ENCODE data around the gene GMPR2. TPM values are rescaled to one million over a fixed set of nuclear protein-coding genes. Genes with fewer than 3 reads are reported as not detected.

Gene GMPR2
- total and polyA plus RNA-seq, 2 experiments from 2014 or later = 69.6 to 83.4 TPM

DNA sequence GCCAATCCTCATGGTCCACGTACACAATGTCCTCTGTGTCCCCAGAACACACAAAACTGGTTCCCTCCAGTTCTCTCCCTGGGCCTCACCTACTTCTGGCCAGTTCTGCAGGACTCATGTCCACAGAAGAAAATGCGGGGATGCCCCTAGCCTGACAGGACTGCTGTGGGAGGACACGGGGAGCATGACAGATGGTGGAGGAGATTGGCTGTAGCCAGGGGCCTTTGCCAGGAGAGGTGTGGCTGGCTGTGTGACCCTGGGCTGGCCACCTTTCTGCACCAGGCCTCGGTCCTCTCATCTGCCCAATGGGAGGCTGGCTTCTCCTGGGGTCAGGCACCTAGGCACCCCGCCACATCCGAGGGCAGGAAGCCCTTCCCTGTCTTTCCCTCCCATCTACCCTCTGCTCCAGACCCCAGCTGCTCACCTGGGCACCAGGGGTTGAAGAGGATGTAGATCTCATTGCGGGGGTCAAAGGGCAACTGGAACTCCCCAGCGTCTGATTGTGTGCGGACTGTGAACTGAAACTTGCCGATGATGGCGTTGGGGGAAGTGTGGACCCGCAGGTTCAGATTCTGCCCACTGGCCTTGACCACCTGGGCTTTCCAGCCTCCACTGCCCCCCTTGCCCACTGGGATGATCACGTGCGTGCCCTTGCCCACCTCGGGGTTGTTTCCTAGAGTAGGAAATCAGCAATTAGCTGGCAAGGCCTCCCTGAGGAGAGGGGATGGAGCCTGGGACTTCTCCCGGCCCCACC lies 27.5 kb downstream of the GMPR2 start:
- Histone ChIP-seq H3K4me2 (no peak overlapping the region), H3K27ac (no peak overlapping the region), H2AFZ (no peak overlapping the region), H4K20me1 (ENCODE audit: insufficient read depth, poor library complexity, severe bottlenecking) (no peaks in the 10 kb centered on the region), H3K4me1 (ENCODE audit: insufficient read depth) (no peaks in the 10 kb centered on the region), H3K27me3 (no peaks in the 10 kb centered on the region), H3K4me3 (no peak overlapping the region), H3K79me2 (no peaks in the 10 kb centered on the region), H3K9me3 (ENCODE audit: low read depth) (no peaks in the 10 kb centered on the region), H3K36me3 (replicated peaks; ENCODE audit: insufficient read depth, low read depth) (no peaks in the 10 kb centered on the region), H3K9me2 (replicated peaks; ENCODE audit: insufficient read depth) (no peaks in the 10 kb centered on the region)
- TF ChIP-seq EZH2phosphoT487 (IDR thresholded peaks at IDR 0.05; ENCODE audit: low read depth, severe bottlenecking, unreplicated experiment) = no peak
- TF ChIP-seq EZH2 (IDR thresholded peaks at IDR 0.05; ENCODE audit: borderline replicate concordance) = no peak
- TF ChIP-seq, protein P1, sequence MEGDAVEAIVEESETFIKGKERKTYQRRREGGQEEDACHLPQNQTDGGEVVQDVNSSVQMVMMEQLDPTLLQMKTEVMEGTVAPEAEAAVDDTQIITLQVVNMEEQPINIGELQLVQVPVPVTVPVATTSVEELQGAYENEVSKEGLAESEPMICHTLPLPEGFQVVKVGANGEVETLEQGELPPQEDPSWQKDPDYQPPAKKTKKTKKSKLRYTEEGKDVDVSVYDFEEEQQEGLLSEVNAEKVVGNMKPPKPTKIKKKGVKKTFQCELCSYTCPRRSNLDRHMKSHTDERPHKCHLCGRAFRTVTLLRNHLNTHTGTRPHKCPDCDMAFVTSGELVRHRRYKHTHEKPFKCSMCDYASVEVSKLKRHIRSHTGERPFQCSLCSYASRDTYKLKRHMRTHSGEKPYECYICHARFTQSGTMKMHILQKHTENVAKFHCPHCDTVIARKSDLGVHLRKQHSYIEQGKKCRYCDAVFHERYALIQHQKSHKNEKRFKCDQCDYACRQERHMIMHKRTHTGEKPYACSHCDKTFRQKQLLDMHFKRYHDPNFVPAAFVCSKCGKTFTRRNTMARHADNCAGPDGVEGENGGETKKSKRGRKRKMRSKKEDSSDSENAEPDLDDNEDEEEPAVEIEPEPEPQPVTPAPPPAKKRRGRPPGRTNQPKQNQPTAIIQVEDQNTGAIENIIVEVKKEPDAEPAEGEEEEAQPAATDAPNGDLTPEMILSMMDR (IDR thresholded peaks at IDR 0.05; ENCODE audit: poor library complexity) = no peak
- DNase-seq (ENCODE audit: low spot score) = no peak
- 86% methylated on average over 16 of the region's 16 CpGs for WGBS (ENCODE audit: low lambda C conversion rate, missing lambda C conversion rate)

DNA sequence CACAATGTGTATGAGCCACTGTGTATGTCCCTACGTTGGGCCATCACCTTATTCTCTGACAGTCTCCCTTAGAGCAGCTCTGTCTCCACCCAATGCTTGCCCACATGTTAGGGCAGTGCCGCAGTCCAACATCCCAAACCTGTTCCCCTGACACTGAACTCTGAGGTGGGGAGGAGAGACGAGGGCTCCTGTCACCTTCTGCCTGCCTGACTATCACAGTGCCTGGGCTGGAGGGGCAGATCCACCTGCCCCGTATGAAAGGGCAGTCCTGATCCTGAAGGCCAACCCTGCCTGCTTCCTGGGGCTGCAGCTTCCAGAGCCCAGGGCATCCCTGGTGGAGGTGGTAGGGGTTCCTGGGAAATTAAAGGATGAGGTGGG lies 28.0 kb downstream of the GMPR2 start:
- H3K4me2 ChIP-seq = no peak overlapping the region
- no peaks in the 10 kb centered on the region for H3K36me3 ChIP-seq (replicated peaks; ENCODE audit: insufficient read depth, low read depth)
- no peaks in the 10 kb centered on the region for H3K9me2 ChIP-seq (replicated peaks; ENCODE audit: insufficient read depth)
- no peaks in the 10 kb centered on the region for H3K79me2 ChIP-seq
- DNase-seq (ENCODE audit: low spot score) = no peak
- TF ChIP-seq EZH2phosphoT487 (IDR thresholded peaks at IDR 0.05; ENCODE audit: low read depth, severe bottlenecking, unreplicated experiment) (no peak), EZH2 (IDR thresholded peaks at IDR 0.05; ENCODE audit: borderline replicate concordance) (no peak)
- TF ChIP-seq, protein P1 (IDR thresholded peaks at IDR 0.05; ENCODE audit: poor library complexity) = no peak
- H4K20me1 ChIP-seq (ENCODE audit: insufficient read depth, poor library complexity, severe bottlenecking) = no peaks in the 10 kb centered on the region
- no peaks in the 10 kb centered on the region for H3K4me1 ChIP-seq (ENCODE audit: insufficient read depth)
- H3K27me3 ChIP-seq = no peaks in the 10 kb centered on the region
- no peak overlapping the region for H2AFZ ChIP-seq
- 90% methylated on average over 4 of the region's 4 CpGs for WGBS (ENCODE audit: low lambda C conversion rate, missing lambda C conversion rate)
- H3K9me3 ChIP-seq (ENCODE audit: low read depth) = no peaks in the 10 kb centered on the region
- no peak overlapping the region for H3K27ac ChIP-seq
- no peak overlapping the region for H3K4me3 ChIP-seq

DNA sequence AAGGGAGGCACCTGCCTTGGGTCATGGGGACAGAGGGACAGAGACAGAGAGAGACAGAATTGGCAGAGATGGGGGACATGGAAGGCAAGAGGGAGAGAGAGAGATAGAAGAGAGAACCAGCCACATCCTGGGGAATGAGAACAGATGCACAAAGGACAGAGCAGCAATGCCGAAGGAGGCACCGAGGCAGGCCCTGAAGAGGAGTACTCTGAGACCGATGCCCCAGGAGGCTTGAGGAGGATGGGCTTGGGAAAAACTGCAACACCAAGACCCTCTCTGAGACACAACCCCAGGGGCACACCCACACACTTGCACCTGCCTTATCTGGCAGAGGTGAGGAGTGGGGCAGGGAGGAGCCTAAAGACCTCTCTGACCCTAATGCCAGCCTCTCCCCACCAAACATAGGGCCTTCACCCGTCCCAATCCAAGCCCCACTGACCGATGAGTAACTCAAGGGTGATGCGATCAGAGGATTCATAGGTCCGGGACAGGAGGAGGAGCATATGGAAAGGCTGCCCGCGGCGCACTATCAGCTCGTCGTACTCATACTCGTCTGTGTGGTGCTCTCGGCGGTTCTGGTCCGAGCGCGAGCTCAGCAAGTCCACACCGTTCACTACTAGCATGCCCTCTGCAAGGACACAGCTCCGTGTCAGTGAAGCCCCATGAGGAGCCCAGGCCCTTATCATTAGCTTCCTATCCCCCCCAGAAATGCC lies 28.7 kb downstream of the GMPR2 start:
- H3K9me2 ChIP-seq (replicated peaks; ENCODE audit: insufficient read depth) = no peaks in the 10 kb centered on the region
- no peaks in the 10 kb centered on the region for H3K9me3 ChIP-seq (ENCODE audit: low read depth)
- H3K27ac ChIP-seq = no peak overlapping the region
- no peaks in the 10 kb centered on the region for H3K4me1 ChIP-seq (ENCODE audit: insufficient read depth)
- TF ChIP-seq EZH2phosphoT487 (IDR thresholded peaks at IDR 0.05; ENCODE audit: low read depth, severe bottlenecking, unreplicated experiment) (no peak), EZH2 (IDR thresholded peaks at IDR 0.05; ENCODE audit: borderline replicate concordance) (no peak)
- TF ChIP-seq, protein P1 (IDR thresholded peaks at IDR 0.05; ENCODE audit: poor library complexity) = no peak
- no peak overlapping the region for H3K4me2 ChIP-seq
- H3K36me3 ChIP-seq (replicated peaks; ENCODE audit: insufficient read depth, low read depth) = no peaks in the 10 kb centered on the region
- no peaks in the 10 kb centered on the region for H3K79me2 ChIP-seq
- H3K27me3 ChIP-seq = no peaks in the 10 kb centered on the region
- no peak overlapping the region for H3K4me3 ChIP-seq
- 94% methylated on average over 20 of the region's 20 CpGs for WGBS (ENCODE audit: low lambda C conversion rate, missing lambda C conversion rate)
- no peak overlapping the region for H2AFZ ChIP-seq
- no peaks in the 10 kb centered on the region for H4K20me1 ChIP-seq (ENCODE audit: insufficient read depth, poor library complexity, severe bottlenecking)
- DNase-seq (ENCODE audit: low spot score) = no peak

Measured in hepatocyte (in vitro differentiated cells).